A673 (cell line): ENCODE data around the gene HOXB1.

ENCODE experiments used
- CTCF ChIP-seq: fragments of 300-800, 200-600 bp; sonication (generic); conservative IDR thresholded peaks from 2 replicates; pipeline ENCODE4 v1.5.1; 2017; ENCODE audit warnings: low read depth, mild to moderate bottlenecking, antibody characterized with exemption, low read length, moderate library complexity, mixed read lengths
- EZH2 ChIP-seq: fragments of 200-600 bp; sonication (generic); IDR thresholded peaks from 2 replicates; pipeline ENCODE4 v1.6.1; 2017; ENCODE audit warnings: borderline replicate concordance, low read depth, mild to moderate bottlenecking, mixed read lengths, antibody characterized with exemption, low read length; ENCODE audit not compliant: poor library complexity, severe bottlenecking

GRCh38 chr17:48545022-48545375 lies 14.2 kb upstream of the HOXB1 start, which contains the start of gene HOXB2:
- TF ChIP-seq EZH2 (no peak), CTCF (no peak)
